ENCODE data around the gene C1RL.
A peak's percentile ranks its signal among the peaks of the same experiment; 100 is the strongest.

C1RL gene

GRCh38 chr12:7108796-7109571 lies at the start of gene C1RL:
Gene C1RL, minus strand, starts transcription at chr12:7109214. Its CDS starts 34 bp downstream, at chr12:7109180.
- peak; percentile 50 for DNase-seq

- DNase-seq = no peak
These were observed 48.4 kb upstream of the C1RL start for GRCh38 chr12:7157391-7157790.

- DNase-seq = no peak
These were observed 47.5 kb upstream of the C1RL start for GRCh38 chr12:7156259-7157197.

GRCh38 chr12:7155471-7156034 lies 46.5 kb upstream of the C1RL start:
- no peak for DNase-seq

- no peak for DNase-seq
These were observed 46.0 kb upstream of the C1RL start for GRCh38 chr12:7154901-7155470.

- no peak for DNase-seq
These were observed 45.0 kb upstream of the C1RL start for GRCh38 chr12:7154042-7154441.

GRCh38 chr12:7152818-7153217 lies 43.8 kb upstream of the C1RL start:
- DNase-seq = no peak

- no peak for DNase-seq
These were observed 42.5 kb upstream of the C1RL start for GRCh38 chr12:7151532-7151931.

- no peak for DNase-seq
These were observed 41.8 kb upstream of the C1RL start for GRCh38 chr12:7150841-7151240.

GRCh38 chr12:7150356-7150755 lies 41.3 kb upstream of the C1RL start:
- no peak for DNase-seq

- DNase-seq = no peak
These were observed 37.9 kb upstream of the C1RL start for GRCh38 chr12:7146906-7147305.

GRCh38 chr12:7146228-7146627 lies 37.2 kb upstream of the C1RL start:
- DNase-seq = no peak

- DNase-seq = no peak
These were observed 36.7 kb upstream of the C1RL start for GRCh38 chr12:7145671-7146070.

GRCh38 chr12:7144414-7145120 lies 35.6 kb upstream of the C1RL start:
- no peak for DNase-seq

GRCh38 chr12:7143564-7143963 lies 34.5 kb upstream of the C1RL start:
- DNase-seq = no peak

- DNase-seq = no peak
These were observed 33.9 kb upstream of the C1RL start for GRCh38 chr12:7142809-7143465.

GRCh38 chr12:7142056-7142644 lies 33.1 kb upstream of the C1RL start:
- no peak for DNase-seq

- no peak for DNase-seq
These were observed 32.5 kb upstream of the C1RL start for GRCh38 chr12:7141351-7142005.

- DNase-seq = no peak
These were observed 30.2 kb upstream of the C1RL start for GRCh38 chr12:7139200-7139599.

- no peak for DNase-seq
These were observed 28.9 kb upstream of the C1RL start for GRCh38 chr12:7137908-7138307.

- no peak for DNase-seq
These were observed 27.7 kb upstream of the C1RL start for GRCh38 chr12:7136676-7137075.
